Measurements from ENCODE around the gene KATNAL1. TPM values are rescaled to one million over a fixed set of nuclear protein-coding genes. Genes with fewer than 3 reads are reported as not detected.
"Not testable (repeated sequence)": the region's sequence is repeated elsewhere in the genome, so short reads cannot be mapped to it uniquely, and the experiment has no call there.

Gene KATNAL1
- total RNA-seq, 2 donors from 2014 or later: 12.8 to 16.4 TPM

DNA sequence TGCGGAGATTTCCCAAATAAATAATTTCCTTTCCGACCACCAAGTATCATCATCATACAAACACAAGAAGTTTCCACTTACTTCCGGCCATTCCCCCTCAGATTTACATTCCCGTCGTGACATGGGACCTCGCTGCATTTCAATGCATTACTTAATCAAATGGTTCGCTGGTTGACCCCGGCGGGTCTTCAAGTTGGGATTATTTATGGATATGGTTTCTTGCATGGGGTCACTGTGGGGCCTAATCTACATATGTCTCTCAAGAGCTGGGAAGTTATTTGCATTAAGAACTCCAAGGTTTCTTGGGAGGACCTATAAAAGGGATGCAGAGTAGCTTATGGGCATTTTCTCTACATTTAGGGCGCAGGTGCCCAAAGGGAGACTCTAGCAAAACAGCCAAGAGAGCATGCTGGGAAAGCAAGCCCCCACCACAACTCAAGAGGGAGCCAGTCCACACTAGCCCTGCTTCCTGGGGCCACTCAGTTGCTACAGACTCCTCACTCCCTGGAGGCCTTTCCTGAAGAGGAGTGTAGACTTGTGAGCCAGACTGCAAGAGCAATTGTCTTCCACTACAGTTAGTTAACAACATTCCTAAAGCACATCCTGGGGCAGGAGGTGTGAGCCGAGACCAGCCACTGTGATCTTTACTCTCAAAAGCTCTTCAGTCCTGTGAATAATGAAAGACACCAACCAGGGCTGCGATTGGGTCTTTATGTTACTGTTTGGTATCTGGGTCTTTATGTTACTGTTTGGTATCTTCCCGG, 125.3 kb downstream of the KATNAL1 start:
- Histone ChIP-seq H3K4me1 (replicated peaks) (no peaks in the 10 kb centered on the region), H3K36me3 (no peaks in the 10 kb centered on the region), H3K4me3 (no peak overlapping the region), H3K9me3 (no peaks in the 10 kb centered on the region), H3K27me3 (replicated peaks; ENCODE audit: insufficient read depth) (no peaks in the 10 kb centered on the region), H3K27ac (no peak overlapping the region)
- WGBS: 92% methylated on average over 13 of the region's 13 CpGs
- intact Hi-C loops (cut with DNase I): no loop called here
- no peak for DNase-seq (ENCODE audit: low spot score)
- TF ChIP-seq POLR2A (IDR thresholded peaks at IDR 0.05) (no peak), POLR2AphosphoS5 (IDR thresholded peaks at IDR 0.05) (no peak)
- TF ChIP-seq, protein P1, sequence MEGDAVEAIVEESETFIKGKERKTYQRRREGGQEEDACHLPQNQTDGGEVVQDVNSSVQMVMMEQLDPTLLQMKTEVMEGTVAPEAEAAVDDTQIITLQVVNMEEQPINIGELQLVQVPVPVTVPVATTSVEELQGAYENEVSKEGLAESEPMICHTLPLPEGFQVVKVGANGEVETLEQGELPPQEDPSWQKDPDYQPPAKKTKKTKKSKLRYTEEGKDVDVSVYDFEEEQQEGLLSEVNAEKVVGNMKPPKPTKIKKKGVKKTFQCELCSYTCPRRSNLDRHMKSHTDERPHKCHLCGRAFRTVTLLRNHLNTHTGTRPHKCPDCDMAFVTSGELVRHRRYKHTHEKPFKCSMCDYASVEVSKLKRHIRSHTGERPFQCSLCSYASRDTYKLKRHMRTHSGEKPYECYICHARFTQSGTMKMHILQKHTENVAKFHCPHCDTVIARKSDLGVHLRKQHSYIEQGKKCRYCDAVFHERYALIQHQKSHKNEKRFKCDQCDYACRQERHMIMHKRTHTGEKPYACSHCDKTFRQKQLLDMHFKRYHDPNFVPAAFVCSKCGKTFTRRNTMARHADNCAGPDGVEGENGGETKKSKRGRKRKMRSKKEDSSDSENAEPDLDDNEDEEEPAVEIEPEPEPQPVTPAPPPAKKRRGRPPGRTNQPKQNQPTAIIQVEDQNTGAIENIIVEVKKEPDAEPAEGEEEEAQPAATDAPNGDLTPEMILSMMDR (IDR thresholded peaks at IDR 0.05): no peak

DNA sequence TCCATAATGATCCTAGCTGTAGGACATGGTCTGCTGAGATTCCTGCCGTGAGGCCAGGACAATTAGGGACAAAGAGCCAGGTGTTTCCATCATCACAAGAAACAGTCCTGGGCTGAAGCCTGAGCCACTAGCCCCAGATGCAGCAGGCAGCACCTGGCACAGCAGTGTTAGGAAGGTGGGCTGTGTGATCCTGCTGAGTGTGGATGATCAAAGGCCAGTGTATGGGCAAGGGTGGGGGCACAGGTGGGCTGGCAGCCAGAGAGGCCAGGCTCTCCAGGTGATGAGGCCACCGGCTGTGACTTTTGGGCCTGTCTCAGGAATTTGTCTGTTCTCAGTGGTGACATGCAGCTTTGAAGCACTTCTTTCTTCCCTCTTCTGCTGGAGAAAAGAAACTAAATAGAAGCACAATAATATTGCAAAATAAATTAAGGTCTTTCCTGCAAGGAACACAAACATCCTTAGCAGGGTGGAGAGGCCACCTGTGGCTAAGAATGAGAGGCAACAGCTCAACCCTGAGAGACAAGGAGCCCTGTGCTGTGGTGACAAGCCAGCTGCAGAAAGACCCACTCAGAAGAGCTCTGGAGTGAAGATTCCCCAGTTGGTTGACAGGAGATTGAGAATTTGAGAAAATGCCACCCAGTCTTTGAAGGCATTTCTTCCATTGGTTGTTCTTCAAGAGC, 127.6 kb downstream of the KATNAL1 start:
- Histone ChIP-seq H3K9me3 (no peaks in the 10 kb centered on the region), H3K36me3 (no peaks in the 10 kb centered on the region), H3K4me3 (no peak overlapping the region), H3K27me3 (replicated peaks; ENCODE audit: insufficient read depth) (no peaks in the 10 kb centered on the region), H3K4me1 (replicated peaks) (no peaks in the 10 kb centered on the region), H3K27ac (no peak overlapping the region)
- DNase-seq (ENCODE audit: low spot score): no peak
- intact Hi-C loops (cut with DNase I): no loop called here
- WGBS: 50% methylated on average over 2 of the region's 2 CpGs
- TF ChIP-seq POLR2AphosphoS5 (IDR thresholded peaks at IDR 0.05) (no peak), POLR2A (IDR thresholded peaks at IDR 0.05) (no peak)
- TF ChIP-seq, protein P1 (IDR thresholded peaks at IDR 0.05): no peak

DNA sequence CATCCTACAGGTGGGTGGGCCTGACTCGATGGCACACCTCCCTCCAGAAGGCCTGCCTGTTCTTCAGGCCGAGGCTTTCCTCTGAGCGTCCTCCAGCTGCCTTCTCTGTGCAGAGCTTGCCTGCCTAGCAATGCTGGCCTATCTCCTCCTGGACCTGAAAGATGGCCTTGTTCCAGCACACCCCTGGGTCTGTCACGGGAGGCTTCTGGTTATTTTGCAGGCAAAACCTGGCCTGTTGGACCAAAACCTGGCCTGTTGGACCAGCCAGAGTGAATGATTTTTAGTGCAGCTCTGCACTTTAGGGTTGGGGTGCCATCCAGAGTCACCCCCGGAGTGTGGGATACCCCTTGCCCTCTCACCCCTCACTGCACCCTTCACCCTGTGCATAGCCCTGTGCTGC, 128.4 kb downstream of the KATNAL1 start:
- Histone ChIP-seq H3K27me3 (replicated peaks; ENCODE audit: insufficient read depth) (no peaks in the 10 kb centered on the region), H3K27ac (no peak overlapping the region), H3K9me3 (no peaks in the 10 kb centered on the region), H3K4me1 (replicated peaks) (no peaks in the 10 kb centered on the region), H3K36me3 (no peaks in the 10 kb centered on the region), H3K4me3 (no peak overlapping the region)
- TF ChIP-seq POLR2A (IDR thresholded peaks at IDR 0.05): no peak
- TF ChIP-seq, protein P1 (IDR thresholded peaks at IDR 0.05): no peak
- TF ChIP-seq POLR2AphosphoS5 (IDR thresholded peaks at IDR 0.05): no peak
- intact Hi-C loops (cut with DNase I): no loop called here
- no peak for DNase-seq (ENCODE audit: low spot score)
- whole genome bisulfite sequencing: 87% methylated on average over 5 of the region's 5 CpGs

DNA sequence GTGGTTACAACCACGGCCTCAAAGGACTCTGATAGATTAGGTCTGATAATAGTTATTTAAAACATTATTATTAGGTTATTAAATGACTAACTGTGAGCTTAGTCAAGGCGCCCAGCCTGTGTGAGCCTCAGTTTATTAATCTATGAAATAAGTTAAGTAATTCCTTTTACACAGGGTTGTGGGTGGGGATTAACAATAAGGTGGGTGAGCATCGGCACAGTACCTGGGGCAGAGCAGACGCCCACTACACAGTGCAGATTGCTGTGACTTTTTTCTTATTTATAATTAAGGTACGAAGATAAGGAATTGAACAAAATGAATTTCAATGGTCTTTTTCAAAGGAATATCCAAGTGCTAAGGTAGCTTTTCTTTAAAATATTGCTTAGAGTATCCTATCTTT, 132.2 kb downstream of the KATNAL1 start:
- no peaks in the 10 kb centered on the region for H3K36me3 ChIP-seq
- TF ChIP-seq POLR2A (IDR thresholded peaks at IDR 0.05): no peak
- TF ChIP-seq, protein P1 (IDR thresholded peaks at IDR 0.05): no peak
- no peak for TF ChIP-seq POLR2AphosphoS5 (IDR thresholded peaks at IDR 0.05)
- H3K27me3 ChIP-seq (replicated peaks; ENCODE audit: insufficient read depth): no peaks in the 10 kb centered on the region
- H3K9me3 ChIP-seq: no peaks in the 10 kb centered on the region
- WGBS: 94% methylated on average over 5 of the region's 5 CpGs
- H3K27ac ChIP-seq: no peak overlapping the region
- no peaks in the 10 kb centered on the region for H3K4me1 ChIP-seq (replicated peaks)
- intact Hi-C loops (cut with DNase I): no loop called here
- H3K4me3 ChIP-seq: no peak overlapping the region
- no peak for DNase-seq (ENCODE audit: low spot score)

DNA sequence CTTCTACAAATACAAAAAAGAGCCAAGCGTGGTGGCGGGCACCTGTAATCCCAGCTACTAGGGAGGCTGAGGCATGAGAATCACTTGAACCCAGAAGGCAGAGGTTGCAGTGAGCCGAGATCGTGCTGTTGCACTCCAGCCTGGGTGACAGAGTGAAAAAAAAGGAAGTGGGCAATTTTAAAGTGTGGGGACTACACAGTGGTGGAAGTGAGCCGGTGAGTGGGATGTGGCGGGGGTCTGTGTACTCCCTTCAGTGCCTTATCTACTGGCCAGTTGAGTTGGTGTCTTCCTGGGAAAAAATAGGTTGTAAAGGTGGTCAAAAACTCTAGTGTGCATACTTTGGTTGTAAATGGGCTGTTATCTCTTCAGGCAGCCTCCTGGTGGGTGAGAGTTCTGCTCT, 133.1 kb downstream of the KATNAL1 start:
- H3K27ac ChIP-seq; intact Hi-C loops (cut with DNase I): not testable (repeated sequence)
- WGBS: 84% methylated on average over 6 of the region's 6 CpGs

More for the DNA sequence above, 133.1 kb downstream of the KATNAL1 start:
- not testable (repeated sequence) for H3K4me3 ChIP-seq; H3K36me3 ChIP-seq; H3K9me3 ChIP-seq; DNase-seq (ENCODE audit: low spot score); H3K27me3 ChIP-seq (replicated peaks; ENCODE audit: insufficient read depth); H3K4me1 ChIP-seq (replicated peaks)

Measured in prostate gland (tissue), 2 donors.